ENCODE data around the gene KREMEN1. TPM values are rescaled to one million over a fixed set of nuclear protein-coding genes. Genes with fewer than 3 reads are reported as not detected.

Gene KREMEN1
- total RNA-seq, 4 donors from 2014 or later = 11.1 to 23.8 (median 13.9) TPM

DNA sequence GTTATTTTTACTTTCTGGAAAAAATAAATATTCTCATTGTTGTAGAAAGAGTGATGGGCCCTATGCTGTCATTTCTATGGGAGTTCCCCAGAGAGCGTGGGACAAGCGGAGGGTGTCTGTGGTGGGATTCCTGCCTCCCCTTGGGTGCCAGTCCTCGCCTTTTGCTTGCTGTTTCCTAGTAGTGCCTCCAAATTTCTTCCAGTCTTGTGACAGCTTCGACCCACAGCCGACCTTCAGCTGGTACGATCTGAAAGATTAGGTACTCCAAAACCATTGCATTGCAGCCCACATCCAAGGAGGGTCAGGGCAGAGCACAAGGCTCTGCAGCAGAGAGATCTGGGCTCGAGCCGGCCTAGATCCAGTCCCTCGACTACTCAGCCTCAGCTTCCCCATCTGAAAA is 73.9 kb downstream of the KREMEN1 start:
- DNase-seq (ENCODE audit: low spot score) (no peak), ATAC-seq (ENCODE audit: low FRiP score) (no peak)
- TF ChIP-seq CTCF (IDR thresholded peaks at IDR 0.05) = no peak

DNA sequence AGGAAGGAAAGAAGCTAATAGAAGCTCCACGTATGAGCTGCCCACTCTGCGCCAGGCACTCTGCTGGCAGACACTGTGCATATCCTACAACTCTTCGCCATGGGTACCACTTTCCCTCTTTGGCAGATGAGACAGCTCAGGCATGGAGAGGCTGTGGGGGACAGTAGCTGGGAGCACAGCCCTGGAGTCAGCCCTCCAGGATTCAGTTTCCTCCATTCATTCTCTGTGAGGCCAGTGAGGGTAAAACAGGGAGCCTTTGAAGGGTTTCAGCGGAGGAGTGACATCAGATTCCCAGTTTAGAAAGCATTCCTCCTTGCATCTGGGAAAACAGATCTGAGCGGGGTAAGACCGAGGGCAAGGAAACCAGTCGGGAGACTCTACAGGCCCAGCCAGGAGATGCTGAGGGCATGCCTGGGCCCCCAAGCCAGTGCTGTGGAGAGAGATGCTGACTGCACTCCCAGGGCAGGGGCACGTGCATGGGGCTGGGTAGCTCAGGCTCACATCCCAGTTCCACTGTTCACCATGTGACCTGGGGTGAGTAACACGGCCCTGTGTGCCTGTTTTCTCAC is 74.6 kb downstream of the KREMEN1 start:
- ATAC-seq (ENCODE audit: low FRiP score) (no peak), DNase-seq (ENCODE audit: low spot score) (no peak)
- TF ChIP-seq CTCF (IDR thresholded peaks at IDR 0.05) = no peak

GRCh38 chr22:29148036-29148435 is 75.2 kb downstream of the KREMEN1 start:
- TF ChIP-seq CTCF (IDR thresholded peaks at IDR 0.05) = no peak
- ATAC-seq (ENCODE audit: low FRiP score) (no peak), DNase-seq (ENCODE audit: low spot score) (no peak)

GRCh38 chr22:29148826-29149225 is 76.0 kb downstream of the KREMEN1 start:
- no peak for DNase-seq (ENCODE audit: low spot score)
- ATAC-seq (ENCODE audit: low FRiP score) = no peak
- TF ChIP-seq CTCF (IDR thresholded peaks at IDR 0.05) = no peak

DNA sequence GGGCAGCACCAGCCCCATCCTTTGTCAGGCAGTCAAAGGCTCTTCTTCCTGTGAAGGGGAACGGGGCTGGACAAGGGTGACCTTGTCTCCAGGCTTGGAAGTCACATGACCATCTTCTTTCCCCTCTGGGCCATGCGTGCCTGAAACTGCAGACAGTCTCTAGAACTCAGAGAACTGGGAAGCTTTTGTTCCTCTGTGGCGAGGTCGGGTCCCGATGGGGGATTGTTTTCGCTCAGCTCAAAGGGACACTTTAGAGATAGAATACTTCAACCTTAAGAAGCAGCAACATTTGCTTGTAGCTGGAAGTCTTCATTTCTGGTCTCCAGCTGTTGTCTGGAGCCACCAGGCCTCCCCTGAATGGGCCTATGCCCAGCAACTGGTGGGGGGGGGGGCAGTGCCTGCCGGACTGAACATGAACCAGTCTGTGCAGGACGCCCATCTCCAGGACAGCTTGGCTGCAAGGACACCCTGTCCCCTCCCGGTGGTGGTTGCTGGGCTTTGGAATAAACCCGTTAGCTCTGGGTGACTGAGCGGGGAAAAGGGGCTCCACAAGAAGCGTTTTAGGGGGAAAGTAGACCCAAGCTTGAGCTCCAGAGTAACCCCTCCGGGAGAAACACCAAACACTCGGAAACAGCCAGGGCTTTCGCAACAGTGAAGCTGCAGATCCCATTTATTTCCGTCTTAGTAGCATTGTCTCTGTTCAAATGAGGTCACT is 77.2 kb downstream of the KREMEN1 start:
- ATAC-seq (ENCODE audit: low FRiP score) = no peak
- DNase-seq (ENCODE audit: low spot score) = no peak
- TF ChIP-seq CTCF (IDR thresholded peaks at IDR 0.05) = no peak

- no peak for TF ChIP-seq CTCF (IDR thresholded peaks at IDR 0.05)
- DNase-seq (ENCODE audit: low spot score) (no peak), ATAC-seq (ENCODE audit: low FRiP score) (no peak)
Observed at GRCh38 chr22:29150701-29151100, 77.9 kb downstream of the KREMEN1 start.

GRCh38 chr22:29151316-29151715 is 78.5 kb downstream of the KREMEN1 start:
- TF ChIP-seq CTCF (IDR thresholded peaks at IDR 0.05) = no peak
- ATAC-seq (ENCODE audit: low FRiP score) (no peak), DNase-seq (ENCODE audit: low spot score) (no peak)

Data from omental fat pad (tissue), 4 donors.